ENCODE data around the gene PTPN12.

GRCh38 chr7:77687100-77687746, 150.1 kb downstream of the PTPN12 start:
- no peak for TF ChIP-seq CTCF (IDR thresholded peaks at IDR 0.05)
- TF ChIP-seq EP300 (IDR thresholded peaks at IDR 0.05; ENCODE audit: low read depth), result no peak
- no peak for TF ChIP-seq POLR2A (IDR thresholded peaks at IDR 0.05)
- no peak for TF ChIP-seq POLR2AphosphoS5 (IDR thresholded peaks at IDR 0.05)
